Right cardiac atrium (tissue), 5 donors: ENCODE measurements around the gene NKAIN2. TPM values are rescaled to one million over a fixed set of nuclear protein-coding genes. Genes with fewer than 3 reads are reported as not detected.

ENCODE experiments used
- ATAC-seq, 2 donors: fragments of 200-7000 bp; cut with Tn5 transposase; one replicate each; pipeline versions ENCODE4 v1.8.0 to v1.9.1; 2020; ENCODE audit warnings: moderate library complexity in 2 of 2, mild to moderate bottlenecking in 1 of 2
- DNase-seq, 3 donors: peaks; one replicate each; pipeline ENCODE4 v3.0.0-alpha.2; 2020
- H3K27ac ChIP-seq: one replicate; pipeline ENCODE4 v1.5.1; 2013; ENCODE audit warnings: mild to moderate bottlenecking, low read length, control low read depth, moderate library complexity
- H3K27me3 ChIP-seq: one replicate; pipeline ENCODE4 v1.6.1; 2013; ENCODE audit not compliant: control insufficient read depth, insufficient read depth
- H3K4me1 ChIP-seq: one replicate; pipeline ENCODE4 v1.6.1; 2013; ENCODE audit warnings: low read length; ENCODE audit not compliant: control insufficient read depth, insufficient read depth
- H3K4me3 ChIP-seq: one replicate; pipeline ENCODE4 v1.5.1; 2013; ENCODE audit warnings: low read length, control low read depth
- H3K9me3 ChIP-seq: one replicate; pipeline ENCODE4 v1.6.1; 2013; ENCODE audit warnings: low read length; ENCODE audit not compliant: control insufficient read depth
- WGBS: extraction: QIAGEN DNeasy Blood & Tissue Kit; methylation state at CpG from one replicate; pipeline ENCODE4 v1.1.7; 2013; 5-methylcytosine and 5-hydroxymethylcytosine counted together
- intact Hi-C, 4 donors: fragments of 100-400 bp; cut with DNase I; formaldehyde crosslinking; loops; one replicate each; pipeline versions ENCODE4 v1.11.0 to v1.14.0; 2022 to 2023
- polyA plus RNA-seq: library from polyadenylated mRNA; stranded (reverse); fragments of 200-250 nt; gene quantifications from one replicate; pipeline ENCODE4 v1.2.3, GENCODE V29; 2013
- total RNA-seq, 4 donors: library from RNA; stranded (reverse); fragmentation: NEBNext Ultra II Directional; extraction: Animal tissue kit (Norgen Biotek cat#: 25700); gene quantifications; one replicate each; pipeline ENCODE4 v1.2.1, GENCODE V29; 2021
- donor health status: healthy with polysubstance abuse.
- donor health status: DM: no; HTN: yes; CAD: no.
- donor health status: DM: no; HTN: no; CAD: no.
- donor health status: DM: no; HTN: yes; CAD: no; lungs with severe emphysema.
- donor health status: DM: yes; HTN: yes; CAD: no.

NKAIN2 gene
- total and polyA plus RNA-seq, 5 donors, result 1.3 to 2.7 (median 1.5) TPM

DNA sequence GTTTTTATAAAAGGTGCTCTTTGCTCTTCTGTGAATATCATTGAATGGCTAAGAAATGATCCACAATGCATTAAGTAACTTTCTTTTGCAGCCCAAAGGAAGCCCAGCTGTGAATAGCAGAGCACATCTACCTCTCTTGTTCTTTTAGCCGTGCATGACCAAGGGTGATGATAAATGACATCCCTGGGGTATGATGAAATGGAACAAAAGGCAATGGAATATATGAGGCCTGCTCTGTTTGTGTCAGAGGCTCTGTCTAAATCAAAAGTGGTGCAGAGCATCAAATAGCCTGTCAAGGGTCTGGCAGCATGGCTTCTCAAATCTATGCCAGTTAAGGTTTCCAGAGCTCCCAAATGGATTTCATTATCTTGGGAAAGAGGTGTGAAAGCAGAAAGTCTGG lies 796.0 kb downstream of the NKAIN2 start:
- no peak for DNase-seq
- Histone ChIP-seq H3K9me3 (no peaks in the 10 kb centered on the region), H3K4me1 (no peaks in the 10 kb centered on the region), H3K4me3 (no peak overlapping the region), H3K27ac (no peak overlapping the region), H3K27me3 (no peaks in the 10 kb centered on the region)
- intact Hi-C loops, result no loop called here
- WGBS, result 47% methylated on average over 1 of the region's 1 CpG
- ATAC-seq, result no peak

DNA sequence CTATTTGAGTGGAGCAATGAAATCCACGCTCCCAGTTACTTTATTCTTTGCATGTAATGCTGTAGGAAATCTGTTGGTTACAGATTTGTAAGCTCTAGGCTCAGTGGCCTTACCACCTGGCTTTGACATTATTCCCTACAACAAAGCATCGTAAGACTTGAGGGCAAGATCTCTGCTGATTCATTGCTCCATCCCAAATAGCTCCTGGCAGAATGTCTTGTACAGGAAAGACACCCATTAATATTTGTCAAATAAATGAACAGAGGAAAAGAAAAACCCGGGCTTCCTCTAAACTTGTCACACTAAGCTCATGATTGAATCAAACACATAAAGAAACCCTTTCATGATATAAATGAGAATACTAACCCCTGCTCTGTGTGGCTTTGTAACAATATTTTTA lies 801.1 kb downstream of the NKAIN2 start:
- ATAC-seq (no peak), DNase-seq (no peak)
- Histone ChIP-seq H3K4me3 (no peak overlapping the region), H3K27me3 (no peaks in the 10 kb centered on the region), H3K9me3 (no peaks in the 10 kb centered on the region), H3K4me1 (no peaks in the 10 kb centered on the region), H3K27ac (no peak overlapping the region)
- 70% methylated on average over 3 of the region's 3 CpGs for WGBS
- intact Hi-C loops, result no loop called here

DNA sequence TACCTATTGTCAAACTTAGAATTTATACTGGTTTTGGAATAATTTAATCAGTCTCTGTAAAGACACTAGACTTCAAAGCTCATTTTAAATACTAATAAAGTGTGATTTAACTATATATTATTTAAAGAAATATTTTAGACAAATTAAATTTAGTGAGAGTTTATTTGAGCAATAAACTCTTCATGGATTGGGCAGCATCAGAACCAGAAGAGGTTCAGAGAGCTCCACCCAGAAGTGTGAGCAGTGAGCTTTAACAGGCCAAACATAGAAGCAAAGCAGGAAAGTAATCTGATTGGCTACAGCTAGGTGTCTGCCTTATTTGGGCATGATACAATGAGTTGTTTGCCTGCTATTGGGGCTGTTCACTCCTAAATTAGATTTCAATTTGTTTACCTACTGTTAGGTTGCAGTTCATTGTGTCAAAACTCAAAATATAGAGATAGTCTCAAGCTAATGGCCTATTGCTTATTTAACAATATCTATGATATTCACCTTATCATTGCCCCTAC lies 803.5 kb downstream of the NKAIN2 start:
- H3K4me1 ChIP-seq, result no peaks in the 10 kb centered on the region
- no peak overlapping the region for H3K4me3 ChIP-seq
- H3K9me3 ChIP-seq, result no peaks in the 10 kb centered on the region
- H3K27me3 ChIP-seq, result no peaks in the 10 kb centered on the region
- DNase-seq (no peak), ATAC-seq (no peak)
- intact Hi-C loops, result no loop called here
- H3K27ac ChIP-seq, result no peak overlapping the region

DNA sequence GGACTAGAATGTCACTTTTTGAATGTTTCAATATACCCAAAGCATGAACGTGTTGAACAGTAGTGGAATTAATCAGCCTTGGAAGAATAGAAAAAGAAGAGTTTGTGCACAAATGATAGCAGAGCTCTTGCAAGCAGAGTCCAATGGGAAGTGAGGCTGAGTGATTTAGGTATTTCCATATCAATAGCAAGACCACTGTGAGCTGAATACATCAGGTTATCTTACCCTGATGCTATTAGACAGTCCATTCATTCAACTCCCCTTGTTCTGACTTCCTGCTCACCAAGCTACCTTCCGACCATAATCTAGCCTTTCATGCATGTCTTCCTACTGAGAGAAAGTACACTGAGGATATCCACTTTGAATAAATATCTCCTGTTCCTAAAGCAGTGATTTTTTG lies 809.4 kb downstream of the NKAIN2 start:
- intact Hi-C loops, result no loop called here
- Histone ChIP-seq H3K4me1 (no peaks in the 10 kb centered on the region), H3K27me3 (no peaks in the 10 kb centered on the region), H3K9me3 (no peaks in the 10 kb centered on the region), H3K27ac (no peak overlapping the region), H3K4me3 (no peak overlapping the region)
- ATAC-seq (no peak), DNase-seq (no peak)
- 47% methylated on average over 2 of the region's 2 CpGs for WGBS

DNA sequence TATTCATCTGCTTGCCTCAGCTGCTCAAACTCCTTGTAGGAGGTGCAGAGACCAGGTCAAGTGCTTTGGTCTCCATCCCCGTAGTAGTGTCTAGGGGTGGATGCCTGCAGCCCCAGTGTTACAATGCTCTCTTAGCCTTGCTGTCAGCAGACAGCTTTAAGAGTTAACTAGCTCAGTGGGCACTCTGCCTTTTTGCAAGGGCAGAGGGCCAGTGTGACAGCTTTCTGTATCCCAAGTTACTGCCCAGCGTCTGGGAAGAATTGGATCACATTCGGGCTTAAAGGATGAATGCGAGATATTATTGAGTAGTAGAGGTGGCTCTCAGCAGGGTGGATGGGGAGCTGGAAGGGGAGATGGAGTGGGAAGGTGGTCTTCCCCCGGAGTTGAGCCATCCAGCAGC lies 818.7 kb downstream of the NKAIN2 start:
- H3K4me1 ChIP-seq, result no peaks in the 10 kb centered on the region
- H3K27ac ChIP-seq, result no peak overlapping the region
- DNase-seq (no peak), ATAC-seq (no peak)
- no peak overlapping the region for H3K4me3 ChIP-seq
- intact Hi-C loops, result no loop called here
- H3K9me3 ChIP-seq, result no peaks in the 10 kb centered on the region
- H3K27me3 ChIP-seq, result no peaks in the 10 kb centered on the region
- 72% methylated on average over 5 of the region's 5 CpGs for WGBS

DNA sequence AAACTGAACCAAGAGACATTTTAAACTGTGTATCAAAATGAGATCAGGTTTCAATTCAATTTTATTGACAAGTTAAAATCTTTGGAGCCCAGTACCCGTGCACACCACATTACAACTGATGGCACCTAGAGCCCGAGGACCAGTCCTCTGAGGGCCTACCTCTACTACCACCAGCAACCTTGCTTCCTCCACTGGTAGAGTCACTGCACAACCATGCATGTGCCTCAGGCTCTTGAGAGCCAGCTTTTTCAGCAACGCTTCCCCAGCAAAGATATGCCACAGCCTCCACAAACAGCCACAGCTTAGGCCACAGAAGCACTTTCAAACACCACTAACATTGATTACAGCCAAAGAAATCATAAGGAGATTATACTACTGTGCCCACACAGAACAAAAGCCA lies 830.0 kb downstream of the NKAIN2 start:
- 87% methylated on average over 3 of the region's 3 CpGs for WGBS
- H3K4me3 ChIP-seq, result no peak overlapping the region
- DNase-seq, result no peak

DNA sequence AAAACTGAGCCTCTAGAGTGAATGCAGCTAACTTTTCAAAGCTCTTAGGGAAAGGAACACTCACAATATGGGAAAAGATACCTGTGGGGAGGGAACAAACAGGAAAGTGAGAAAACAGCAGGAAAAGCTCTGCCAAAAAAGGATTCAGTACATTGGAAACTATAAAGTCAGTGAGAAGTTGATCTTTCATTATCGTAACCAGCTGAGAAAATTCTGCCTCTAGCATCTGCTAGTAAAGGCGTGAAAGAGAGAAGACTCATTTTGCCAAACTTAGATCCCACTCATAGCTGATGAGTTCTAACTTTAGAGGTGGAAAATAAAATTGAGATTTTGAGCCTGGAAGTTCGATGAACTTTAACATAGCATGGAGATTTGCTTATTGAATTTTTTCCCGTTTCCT lies 836.8 kb downstream of the NKAIN2 start:
- Histone ChIP-seq H3K9me3 (no peaks in the 10 kb centered on the region), H3K27ac (no peak overlapping the region), H3K4me3 (no peak overlapping the region), H3K4me1 (no peaks in the 10 kb centered on the region), H3K27me3 (no peaks in the 10 kb centered on the region)
- no peak for ATAC-seq
- intact Hi-C loops, result no loop called here
- 85% methylated on average over 4 of the region's 4 CpGs for WGBS
- no peak for DNase-seq

More for the DNA sequence above, 830.0 kb downstream of the NKAIN2 start:
- Histone ChIP-seq H3K4me1 (no peaks in the 10 kb centered on the region), H3K9me3 (no peaks in the 10 kb centered on the region), H3K27me3 (no peaks in the 10 kb centered on the region), H3K27ac (no peak overlapping the region)
- no peak for ATAC-seq
- intact Hi-C loops, result no loop called here

DNA sequence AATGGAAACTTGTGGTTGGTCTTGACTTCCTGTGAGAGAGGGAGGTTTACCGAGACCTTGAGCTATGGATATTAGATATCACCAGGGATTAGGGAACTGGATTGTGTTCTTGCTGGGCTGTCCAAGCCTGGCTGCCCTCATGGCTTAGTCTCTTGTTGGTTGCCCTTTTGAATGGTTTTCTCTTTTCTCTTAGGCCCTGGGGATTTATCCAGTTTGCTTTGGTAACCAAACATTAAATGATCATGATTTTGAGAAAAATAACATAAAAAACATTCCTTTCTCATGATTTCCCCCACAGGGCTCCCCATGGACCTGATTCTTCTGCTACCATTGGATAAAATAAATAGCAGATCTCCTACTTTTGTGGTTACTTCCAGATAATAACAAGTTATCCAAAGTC lies 852.2 kb downstream of the NKAIN2 start:
- intact Hi-C loops, result no loop called here
- DNase-seq (no peak), ATAC-seq (no peak)
- H3K27ac ChIP-seq, result no peak overlapping the region
- no peaks in the 10 kb centered on the region for H3K27me3 ChIP-seq
- no peak overlapping the region for H3K4me3 ChIP-seq
- 52% methylated on average over 1 of the region's 1 CpG for WGBS
- H3K9me3 ChIP-seq, result no peaks in the 10 kb centered on the region
- H3K4me1 ChIP-seq, result no peaks in the 10 kb centered on the region

DNA sequence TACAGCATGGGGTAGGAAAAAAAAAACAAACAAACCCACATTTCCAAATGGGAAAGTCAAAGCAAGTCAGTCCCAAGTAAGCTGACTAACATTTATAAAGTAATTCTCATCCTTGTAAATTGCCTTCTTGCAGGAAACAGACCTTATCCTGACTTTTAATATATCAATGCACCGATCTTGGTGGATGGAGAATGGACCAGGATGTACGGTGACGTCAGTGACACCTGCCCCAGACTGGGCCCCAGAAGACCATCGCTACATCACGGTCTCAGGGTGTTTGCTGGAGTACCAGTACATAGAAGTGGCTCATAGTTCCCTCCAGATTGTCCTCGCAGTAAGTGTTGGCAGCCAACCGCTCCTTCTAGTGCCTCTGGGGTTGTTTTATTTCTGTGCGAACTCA lies 854.4 kb downstream of the NKAIN2 start:
- no peaks in the 10 kb centered on the region for H3K4me1 ChIP-seq
- H3K27me3 ChIP-seq, result no peaks in the 10 kb centered on the region
- no peak overlapping the region for H3K4me3 ChIP-seq
- no peak overlapping the region for H3K27ac ChIP-seq
- intact Hi-C loops, result no loop called here
- no peaks in the 10 kb centered on the region for H3K9me3 ChIP-seq
- ATAC-seq, result no peak
- DNase-seq, result no peak
- WGBS, result 85% methylated on average over 8 of the region's 8 CpGs

DNA sequence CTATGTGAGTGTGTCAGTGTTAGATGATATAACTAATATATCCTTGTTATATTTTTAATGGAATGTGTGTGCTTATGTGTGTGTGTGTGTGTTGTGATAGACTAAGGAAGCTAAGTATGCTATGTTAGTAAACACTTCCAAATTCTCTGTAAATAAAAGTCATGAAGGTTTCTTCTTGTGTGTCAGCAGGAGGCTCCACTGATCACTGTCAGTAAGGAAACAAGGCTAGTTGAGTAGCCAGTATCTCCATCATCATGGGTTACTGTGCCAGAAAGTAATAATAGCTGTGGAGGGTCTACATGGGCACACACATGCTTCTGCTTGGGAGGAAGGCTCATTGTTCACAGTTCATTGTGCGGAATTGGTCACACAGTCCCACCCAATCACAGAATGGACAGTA lies 855.8 kb downstream of the NKAIN2 start:
- H3K4me3 ChIP-seq, result no peak overlapping the region
- no peaks in the 10 kb centered on the region for H3K4me1 ChIP-seq
- ATAC-seq, result no peak
- no peak for DNase-seq
- no peak overlapping the region for H3K27ac ChIP-seq
- H3K27me3 ChIP-seq, result no peaks in the 10 kb centered on the region
- no peaks in the 10 kb centered on the region for H3K9me3 ChIP-seq
- intact Hi-C loops, result no loop called here
- 86% methylated on average over 1 of the region's 1 CpG for WGBS

DNA sequence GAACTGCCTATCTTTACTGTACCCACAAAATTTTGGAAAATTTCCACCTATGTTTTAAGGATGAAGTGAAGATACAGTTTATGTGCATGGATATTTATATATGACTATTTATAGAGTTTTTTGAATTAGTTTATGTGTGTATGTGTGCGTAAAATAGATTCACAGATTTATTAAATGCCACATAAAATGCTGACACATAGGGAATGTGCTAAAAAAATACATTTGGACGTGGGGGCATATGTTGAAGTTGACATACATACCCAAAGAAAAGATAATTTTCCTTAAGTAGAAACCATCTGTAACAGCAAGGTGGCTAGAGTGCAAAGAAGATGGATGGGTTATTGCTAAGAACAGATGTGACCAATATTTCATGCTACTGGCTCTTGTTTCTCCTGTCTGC lies 856.5 kb downstream of the NKAIN2 start:
- Histone ChIP-seq H3K4me3 (no peak overlapping the region), H3K27ac (no peak overlapping the region), H3K4me1 (no peaks in the 10 kb centered on the region), H3K27me3 (no peaks in the 10 kb centered on the region), H3K9me3 (no peaks in the 10 kb centered on the region)
- ATAC-seq (no peak), DNase-seq (no peak)
- WGBS, result 58% methylated on average over 2 of the region's 2 CpGs
- intact Hi-C loops, result no loop called here

DNA sequence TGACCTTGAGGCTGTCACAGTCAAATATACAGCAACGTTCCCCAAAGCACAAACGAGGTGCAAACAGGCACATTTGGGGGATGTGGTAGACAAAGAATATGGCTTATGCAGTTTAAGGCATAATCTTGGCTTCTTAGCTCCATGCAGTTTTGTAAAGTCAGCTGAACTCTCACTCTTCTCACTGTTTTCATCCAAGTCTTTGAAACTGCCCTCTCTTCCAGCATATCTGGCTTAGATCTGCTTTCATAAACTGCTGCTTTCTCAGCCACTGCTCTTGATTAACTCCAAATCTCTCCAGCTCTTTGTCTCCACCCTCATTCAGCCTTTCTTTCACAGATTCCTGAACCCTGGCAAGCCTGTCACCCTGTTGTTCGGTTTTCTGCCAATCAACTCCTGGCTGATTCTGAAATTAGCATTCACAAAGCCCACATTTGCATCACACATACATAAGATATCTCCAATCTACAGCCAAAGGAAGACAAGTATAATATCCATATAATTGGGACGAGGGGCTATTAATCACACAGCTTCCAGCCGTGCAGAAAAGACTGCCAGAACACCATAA lies 857.5 kb downstream of the NKAIN2 start:
- Histone ChIP-seq H3K27me3 (no peaks in the 10 kb centered on the region), H3K4me1 (no peaks in the 10 kb centered on the region), H3K9me3 (no peaks in the 10 kb centered on the region), H3K27ac (no peak overlapping the region), H3K4me3 (no peak overlapping the region)
- no peak for DNase-seq
- no peak for ATAC-seq
- intact Hi-C loops, result no loop called here
- WGBS, result 44% methylated on average over 5 of the region's 5 CpGs
